Stimulated activated CD8-positive, alpha-beta memory T cell treated with anti-CD3 and anti-CD28 coated beads, Interleukin-7, amount 100 ng/mL, for 1 hour (primary cell): ENCODE measurements around the gene USP49.
"Not testable (repeated sequence)": the region's sequence is repeated elsewhere in the genome, so short reads cannot be mapped to it uniquely, and the experiment has no call there.

Experiments used
- DNase-seq, 2 donors: peaks; one replicate each; pipeline ENCODE4 v3.0.0-alpha.2; 2020; ENCODE audit warnings: low read depth in 2 of 2

Gene USP49

GRCh38 chr6:41779788-41780550 lies 115.2 kb downstream of the USP49 start, which contains the start of gene FRS3:
Gene FRS3, minus strand, starts transcription at chr6:41779900. Its CDS starts 2,913 bp downstream, at chr6:41776987.
- peak; percentile 99 to 100 for DNase-seq

GRCh38 chr6:41779336-41779735 lies 115.8 kb downstream of the USP49 start:
- DNase-seq = no peak

- no peak for DNase-seq
These were observed 116.3 kb downstream of the USP49 start for GRCh38 chr6:41778895-41779294.

- DNase-seq = no peak
These were observed 117.5 kb downstream of the USP49 start for GRCh38 chr6:41777551-41778285.

- no peak for DNase-seq
These were observed 119.8 kb downstream of the USP49 start for GRCh38 chr6:41775293-41775882.

GRCh38 chr6:41774841-41775240 lies 120.3 kb downstream of the USP49 start:
- no peak for DNase-seq

GRCh38 chr6:41771058-41771983 lies 123.9 kb downstream of the USP49 start:
- no peak for DNase-seq

- no peak for DNase-seq
These were observed 124.7 kb downstream of the USP49 start for GRCh38 chr6:41770381-41771057.

GRCh38 chr6:41769376-41769775 lies 125.8 kb downstream of the USP49 start:
- no peak for DNase-seq

- DNase-seq = no peak
These were observed 126.4 kb downstream of the USP49 start for GRCh38 chr6:41768545-41769308.

- no peak for DNase-seq
These were observed 127.9 kb downstream of the USP49 start for GRCh38 chr6:41767112-41767833.

- DNase-seq = not testable (repeated sequence)
These were observed 129.0 kb downstream of the USP49 start for GRCh38 chr6:41766043-41766664.

GRCh38 chr6:41763470-41763869 lies 131.7 kb downstream of the USP49 start:
- DNase-seq = no peak

- no peak for DNase-seq
These were observed 135.1 kb downstream of the USP49 start for GRCh38 chr6:41759905-41760579.

- DNase-seq = no peak
These were observed 135.9 kb downstream of the USP49 start for GRCh38 chr6:41759106-41759904.

GRCh38 chr6:41758641-41759035 lies 136.5 kb downstream of the USP49 start:
- DNase-seq = no peak

- no peak for DNase-seq
These were observed 137.1 kb downstream of the USP49 start for GRCh38 chr6:41757931-41758640.
